GM10266 (cell line): ENCODE measurements around the gene HCRTR1.

Experiments
- DNase-seq: peaks from one replicate; pipeline ENCODE4 v3.0.0; 2012; ENCODE audit errors: extremely low spot score
- CTCF ChIP-seq: IDR thresholded peaks from 2 replicates; pipeline ENCODE4 v1.5.1; 2012; ENCODE audit warnings: mild to moderate bottlenecking, low read depth; ENCODE audit not compliant: control insufficient read depth, insufficient read depth; ENCODE audit errors: missing control alignments

Gene HCRTR1

GRCh38 chr1:31648641-31649357 lies 31.3 kb downstream of the HCRTR1 start:
- DNase-seq: no peak
- no peak for TF ChIP-seq CTCF

GRCh38 chr1:31650161-31651088 lies 32.9 kb downstream of the HCRTR1 start:
- TF ChIP-seq CTCF: no peak
- no peak for DNase-seq

GRCh38 chr1:31651089-31651420 lies 33.6 kb downstream of the HCRTR1 start:
- no peak for DNase-seq
- no peak for TF ChIP-seq CTCF

GRCh38 chr1:31651766-31652165 lies 34.3 kb downstream of the HCRTR1 start:
- DNase-seq: no peak
- no peak for TF ChIP-seq CTCF

- no peak for DNase-seq
- TF ChIP-seq CTCF: no peak
Observed at GRCh38 chr1:31652891-31653499, 35.5 kb downstream of the HCRTR1 start.

GRCh38 chr1:31653717-31654473 lies 36.4 kb downstream of the HCRTR1 start:
- no peak for TF ChIP-seq CTCF
- no peak for DNase-seq
